ENCODE measurements around the gene IGFBP2. TPM values are rescaled to one million over a fixed set of nuclear protein-coding genes. Genes with fewer than 3 reads are reported as not detected.

The IGFBP2 gene
- total and polyA plus RNA-seq, 2 of the 13 experiments (the other 11 are each of a cell fraction or from before 2014, with no cell fraction given) = 2.0 to 5.8 TPM

GRCh38 chr2:216661639-216662375, 28.6 kb downstream of the IGFBP2 start (continued):
- TF ChIP-seq, protein P1, sequence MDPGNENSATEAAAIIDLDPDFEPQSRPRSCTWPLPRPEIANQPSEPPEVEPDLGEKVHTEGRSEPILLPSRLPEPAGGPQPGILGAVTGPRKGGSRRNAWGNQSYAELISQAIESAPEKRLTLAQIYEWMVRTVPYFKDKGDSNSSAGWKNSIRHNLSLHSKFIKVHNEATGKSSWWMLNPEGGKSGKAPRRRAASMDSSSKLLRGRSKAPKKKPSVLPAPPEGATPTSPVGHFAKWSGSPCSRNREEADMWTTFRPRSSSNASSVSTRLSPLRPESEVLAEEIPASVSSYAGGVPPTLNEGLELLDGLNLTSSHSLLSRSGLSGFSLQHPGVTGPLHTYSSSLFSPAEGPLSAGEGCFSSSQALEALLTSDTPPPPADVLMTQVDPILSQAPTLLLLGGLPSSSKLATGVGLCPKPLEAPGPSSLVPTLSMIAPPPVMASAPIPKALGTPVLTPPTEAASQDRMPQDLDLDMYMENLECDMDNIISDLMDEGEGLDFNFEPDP (CRISPR knock-in tag; conservative IDR thresholded peaks at IDR 0.05) = no peak
- TF ChIP-seq SATB2 (CRISPR knock-in tag; IDR thresholded peaks at IDR 0.05) = no peak
- TF ChIP-seq ZNF605 (CRISPR knock-in tag; IDR thresholded peaks at IDR 0.05) = no peak
- TF ChIP-seq SP1 (IDR thresholded peaks at IDR 0.05) = no peak
- no peak for TF ChIP-seq SP1 (CRISPR knock-in tag; IDR thresholded peaks at IDR 0.05)
- TF ChIP-seq MTERF4 (CRISPR knock-in tag; IDR thresholded peaks at IDR 0.05) = no peak
- TF ChIP-seq ZNF816 (CRISPR knock-in tag; IDR thresholded peaks at IDR 0.05; ENCODE audit: borderline replicate concordance) = no peak
- TF ChIP-seq SMC3 (IDR thresholded peaks at IDR 0.05; ENCODE audit: low read length) = peak; percentile 64
- no peak for TF ChIP-seq ZNF577 (CRISPR knock-in tag; IDR thresholded peaks at IDR 0.05; ENCODE audit: borderline replicate concordance, low read depth)
- TF ChIP-seq ZMYM3 (CRISPR knock-in tag; IDR thresholded peaks at IDR 0.05) = no peak
- TF ChIP-seq HOXA3 (CRISPR knock-in tag; IDR thresholded peaks at IDR 0.05) = peak; percentile 17; the same call in 1 of the 2 replicates
- TF ChIP-seq, protein P2, sequence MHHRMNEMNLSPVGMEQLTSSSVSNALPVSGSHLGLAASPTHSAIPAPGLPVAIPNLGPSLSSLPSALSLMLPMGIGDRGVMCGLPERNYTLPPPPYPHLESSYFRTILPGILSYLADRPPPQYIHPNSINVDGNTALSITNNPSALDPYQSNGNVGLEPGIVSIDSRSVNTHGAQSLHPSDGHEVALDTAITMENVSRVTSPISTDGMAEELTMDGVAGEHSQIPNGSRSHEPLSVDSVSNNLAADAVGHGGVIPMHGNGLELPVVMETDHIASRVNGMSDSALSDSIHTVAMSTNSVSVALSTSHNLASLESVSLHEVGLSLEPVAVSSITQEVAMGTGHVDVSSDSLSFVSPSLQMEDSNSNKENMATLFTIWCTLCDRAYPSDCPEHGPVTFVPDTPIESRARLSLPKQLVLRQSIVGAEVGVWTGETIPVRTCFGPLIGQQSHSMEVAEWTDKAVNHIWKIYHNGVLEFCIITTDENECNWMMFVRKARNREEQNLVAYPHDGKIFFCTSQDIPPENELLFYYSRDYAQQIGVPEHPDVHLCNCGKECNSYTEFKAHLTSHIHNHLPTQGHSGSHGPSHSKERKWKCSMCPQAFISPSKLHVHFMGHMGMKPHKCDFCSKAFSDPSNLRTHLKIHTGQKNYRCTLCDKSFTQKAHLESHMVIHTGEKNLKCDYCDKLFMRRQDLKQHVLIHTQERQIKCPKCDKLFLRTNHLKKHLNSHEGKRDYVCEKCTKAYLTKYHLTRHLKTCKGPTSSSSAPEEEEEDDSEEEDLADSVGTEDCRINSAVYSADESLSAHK (CRISPR knock-in tag; IDR thresholded peaks at IDR 0.05; ENCODE audit: borderline replicate concordance) = no peak
- TF ChIP-seq ZNF253 (CRISPR knock-in tag; IDR thresholded peaks at IDR 0.05; ENCODE audit: borderline replicate concordance) = no peak
- TF ChIP-seq ZNF431 (CRISPR knock-in tag; IDR thresholded peaks at IDR 0.05; ENCODE audit: borderline replicate concordance, low read depth) = peak; percentile 43; the same call in 1 of the 2 replicates
- no peak for TF ChIP-seq TBX3 (IDR thresholded peaks at IDR 0.05; ENCODE audit: borderline replicate concordance)
- TF ChIP-seq EHMT2 (IDR thresholded peaks at IDR 0.05; ENCODE audit: borderline replicate concordance, low read depth, low read length) = no peak
- no peak for TF ChIP-seq DNMT1 (CRISPR knock-in tag; IDR thresholded peaks at IDR 0.05)
- TF ChIP-seq, protein P3, sequence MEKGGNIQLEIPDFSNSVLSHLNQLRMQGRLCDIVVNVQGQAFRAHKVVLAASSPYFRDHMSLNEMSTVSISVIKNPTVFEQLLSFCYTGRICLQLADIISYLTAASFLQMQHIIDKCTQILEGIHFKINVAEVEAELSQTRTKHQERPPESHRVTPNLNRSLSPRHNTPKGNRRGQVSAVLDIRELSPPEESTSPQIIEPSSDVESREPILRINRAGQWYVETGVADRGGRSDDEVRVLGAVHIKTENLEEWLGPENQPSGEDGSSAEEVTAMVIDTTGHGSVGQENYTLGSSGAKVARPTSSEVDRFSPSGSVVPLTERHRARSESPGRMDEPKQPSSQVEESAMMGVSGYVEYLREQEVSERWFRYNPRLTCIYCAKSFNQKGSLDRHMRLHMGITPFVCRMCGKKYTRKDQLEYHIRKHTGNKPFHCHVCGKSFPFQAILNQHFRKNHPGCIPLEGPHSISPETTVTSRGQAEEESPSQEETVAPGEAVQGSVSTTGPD (CRISPR knock-in tag; IDR thresholded peaks at IDR 0.05) = no peak
- no peak for TF ChIP-seq ZNF546 (CRISPR knock-in tag; conservative IDR thresholded peaks at IDR 0.05)
- no peak for TF ChIP-seq ZNF30 (CRISPR knock-in tag; IDR thresholded peaks at IDR 0.05)
- 0 out of 2 replicates have a peak, but pooled peaks have one; percentile 28 for TF ChIP-seq BORCS8-MEF2B (CRISPR knock-in tag; IDR thresholded peaks at IDR 0.05)
- TF ChIP-seq ZNF614 (CRISPR knock-in tag; IDR thresholded peaks at IDR 0.05; ENCODE audit: borderline replicate concordance) = no peak
